ENCODE results near the gene SPANXB1.
"Not testable (repeated sequence)": the region's sequence is repeated elsewhere in the genome, so short reads cannot be mapped to it uniquely, and the experiment has no call there.

Gene SPANXB1

GRCh38 chrX:141002568-141002967, at the start of gene SPANXB1:
TSS of gene SPANXB1 (plus strand) at chrX:141002594. CDS start at chrX:141002694, 100 bp downstream.
- DNase-seq (ENCODE audit: low spot score) = not testable (repeated sequence)

GRCh38 chrX:140967036-140967435, 35.4 kb upstream of the SPANXB1 start:
- DNase-seq (ENCODE audit: low spot score) = no peak

- no peak for DNase-seq (ENCODE audit: low spot score)
These were observed 31.1 kb upstream of the SPANXB1 start for GRCh38 chrX:140971099-140971795.

GRCh38 chrX:140975472-140975871, 26.9 kb upstream of the SPANXB1 start:
- DNase-seq (ENCODE audit: low spot score) = no peak

GRCh38 chrX:140980271-140980670, 22.1 kb upstream of the SPANXB1 start:
- no peak for DNase-seq (ENCODE audit: low spot score)

GRCh38 chrX:140983730-140984129, 18.7 kb upstream of the SPANXB1 start:
- no peak for DNase-seq (ENCODE audit: low spot score)

GRCh38 chrX:141005243-141005642, 2.8 kb downstream of the SPANXB1 start:
- DNase-seq (ENCODE audit: low spot score) = not testable (repeated sequence)

GRCh38 chrX:141044246-141044645, 41.9 kb downstream of the SPANXB1 start:
- not testable (repeated sequence) for DNase-seq (ENCODE audit: low spot score)

GRCh38 chrX:141049878-141050277, 47.5 kb downstream of the SPANXB1 start:
- not testable (repeated sequence) for DNase-seq (ENCODE audit: low spot score)

- DNase-seq (ENCODE audit: low spot score) = not testable (repeated sequence)
These were observed 49.7 kb downstream of the SPANXB1 start for GRCh38 chrX:141052098-141052497.
